HG03460 (cell line): ENCODE measurements around the gene GDNF.
"Not testable (repeated sequence)": the region's sequence is repeated elsewhere in the genome, so short reads cannot be mapped to it uniquely, and the experiment has no call there.

Source experiments
- ATAC-seq: cut with Tn5 transposase; IDR thresholded peaks from one replicate; pipeline ENCODE4 v1.9.1; 2021; ENCODE audit not compliant: unreplicated experiment

GDNF gene

DNA sequence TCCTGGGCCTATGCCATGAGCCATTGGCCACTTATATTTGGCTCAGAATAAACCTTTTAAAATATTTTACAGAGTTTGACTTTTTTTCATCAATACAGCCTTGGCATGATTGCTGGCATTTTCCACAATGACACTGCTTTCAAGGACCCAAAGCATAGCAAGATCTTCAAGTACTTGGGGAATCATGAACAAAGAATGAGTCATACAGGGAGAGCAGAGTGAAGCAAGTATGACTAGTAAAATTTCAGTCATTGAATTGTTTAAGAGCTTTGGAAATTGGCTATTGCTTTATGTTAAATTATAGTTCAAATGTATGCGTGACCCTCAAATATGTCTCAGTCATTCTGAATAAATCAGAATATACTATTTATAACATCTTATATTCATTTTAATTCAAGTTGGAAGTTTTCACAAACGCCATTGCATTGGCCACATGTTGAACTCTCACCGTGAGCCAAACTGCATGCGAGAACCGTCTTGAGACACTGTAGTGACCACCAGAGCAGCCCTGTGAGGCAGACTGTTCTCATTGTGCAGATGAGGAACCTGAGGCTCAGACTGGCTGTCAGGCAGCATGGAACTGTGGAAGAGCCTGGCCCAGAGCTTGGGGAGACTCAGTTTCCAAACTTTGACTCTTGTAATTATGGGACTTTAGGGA, 52.9 kb downstream of the GDNF start:
- ATAC-seq: no peak

- no peak for ATAC-seq
Measured at GRCh38 chr5:37786416-37786815, 53.4 kb downstream of the GDNF start.

GRCh38 chr5:37781409-37781808, 58.4 kb downstream of the GDNF start:
- ATAC-seq: not testable (repeated sequence)

DNA sequence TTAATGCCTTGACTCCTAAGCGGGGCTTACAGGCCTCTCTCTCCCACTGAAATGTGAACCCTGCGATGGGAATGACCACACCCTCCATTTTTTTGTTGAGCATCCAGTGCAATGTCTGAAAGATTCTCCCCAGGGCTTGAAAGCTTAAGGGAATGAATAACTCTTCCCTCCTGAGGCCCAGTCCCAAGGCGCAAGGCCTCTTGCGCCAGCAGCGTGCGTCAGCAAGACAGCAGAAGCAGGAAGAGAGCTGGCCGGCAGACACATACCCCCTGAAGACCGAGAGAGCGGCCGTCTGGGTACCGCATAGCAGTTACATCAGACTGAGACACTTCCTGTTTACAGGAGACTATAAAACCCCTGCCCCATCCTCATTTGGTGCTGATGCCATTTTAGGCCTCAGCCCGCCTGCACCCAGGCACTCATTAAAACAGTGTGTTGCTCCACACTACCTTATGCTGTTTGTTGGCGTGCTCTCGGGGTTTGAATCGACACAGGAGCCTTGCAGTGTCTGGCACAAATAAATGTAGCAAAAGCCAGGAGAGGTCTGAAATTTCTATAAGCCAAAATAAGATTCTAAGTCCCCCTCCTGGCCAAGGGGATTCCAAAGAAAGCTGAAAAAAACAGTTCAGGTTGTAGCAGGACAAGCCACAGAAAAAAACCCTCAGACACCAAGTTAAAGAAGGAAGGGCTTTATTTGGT, 62.3 kb downstream of the GDNF start:
- ATAC-seq: no peak

GRCh38 chr5:37776826-37777225, 63.0 kb downstream of the GDNF start:
- ATAC-seq: no peak

DNA sequence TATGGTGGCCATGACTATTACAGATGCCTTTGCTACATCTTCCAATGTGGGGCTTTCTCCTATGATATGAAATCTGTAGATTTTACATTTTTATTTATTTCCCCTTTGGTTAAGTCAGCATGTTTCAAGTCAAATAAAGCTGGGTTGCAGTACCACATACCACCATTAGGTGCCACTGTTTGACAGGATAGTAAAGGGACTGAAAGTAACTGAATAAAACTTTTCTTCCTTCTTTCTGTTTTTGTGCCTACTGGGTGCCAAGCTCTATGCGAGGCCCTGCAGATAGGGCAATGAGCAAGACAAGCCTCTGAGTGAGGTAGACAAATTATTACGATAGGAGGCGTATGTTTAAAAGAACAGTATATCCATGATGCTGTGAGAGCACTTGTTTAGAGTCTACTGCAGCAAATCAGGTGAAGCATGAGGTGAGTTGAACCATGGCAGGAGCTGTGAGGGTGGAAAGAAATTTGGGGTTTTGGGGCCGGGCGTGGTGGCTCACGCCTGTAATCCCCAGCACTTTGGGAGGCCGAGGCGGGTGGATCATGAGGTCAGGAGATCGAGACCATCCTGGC, 64.8 kb downstream of the GDNF start:
- no peak for ATAC-seq

GRCh38 chr5:37773809-37774208, 66.0 kb downstream of the GDNF start:
- no peak for ATAC-seq

- ATAC-seq: no peak
Measured at GRCh38 chr5:37772255-37772654, 67.6 kb downstream of the GDNF start.

DNA sequence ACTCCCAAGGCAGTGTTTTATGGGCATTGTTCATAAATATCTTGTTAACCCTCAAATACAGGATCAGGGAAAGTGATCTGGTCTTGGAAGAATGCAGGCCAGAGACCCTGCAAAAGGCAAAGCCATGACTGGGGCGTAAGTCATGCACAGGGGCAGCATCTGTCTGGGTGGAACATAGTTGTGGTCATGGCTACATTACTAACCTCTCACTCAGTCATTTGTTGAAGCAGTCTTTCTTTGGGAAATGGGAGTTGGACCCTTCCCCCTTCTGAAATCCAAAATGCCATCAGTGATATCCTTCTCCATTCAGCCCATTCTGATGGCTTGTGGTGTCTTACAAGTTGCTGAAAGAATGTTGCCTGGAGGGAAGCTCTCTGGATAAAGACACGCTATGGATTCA, 68.1 kb downstream of the GDNF start:
- ATAC-seq: no peak

DNA sequence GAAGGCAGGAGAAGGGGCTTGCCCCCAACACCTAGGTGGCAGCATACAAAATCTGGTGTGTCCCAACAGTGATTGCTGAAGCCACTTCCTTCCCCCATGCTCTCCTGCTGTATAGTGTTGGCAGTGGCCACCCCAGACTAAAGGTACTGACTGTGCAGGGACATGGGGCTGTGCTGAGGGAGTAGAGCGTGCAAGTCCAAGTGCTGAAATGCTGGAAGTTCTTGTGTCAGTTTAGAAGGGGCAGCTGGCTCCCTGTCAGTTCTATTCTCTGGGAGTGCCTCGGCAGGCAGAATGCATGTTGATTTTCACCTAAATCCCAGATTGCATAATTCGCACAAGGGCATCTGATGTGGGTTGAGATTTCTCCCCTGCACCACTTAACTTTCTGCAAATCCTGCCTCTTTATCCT, 68.6 kb downstream of the GDNF start:
- no peak for ATAC-seq

DNA sequence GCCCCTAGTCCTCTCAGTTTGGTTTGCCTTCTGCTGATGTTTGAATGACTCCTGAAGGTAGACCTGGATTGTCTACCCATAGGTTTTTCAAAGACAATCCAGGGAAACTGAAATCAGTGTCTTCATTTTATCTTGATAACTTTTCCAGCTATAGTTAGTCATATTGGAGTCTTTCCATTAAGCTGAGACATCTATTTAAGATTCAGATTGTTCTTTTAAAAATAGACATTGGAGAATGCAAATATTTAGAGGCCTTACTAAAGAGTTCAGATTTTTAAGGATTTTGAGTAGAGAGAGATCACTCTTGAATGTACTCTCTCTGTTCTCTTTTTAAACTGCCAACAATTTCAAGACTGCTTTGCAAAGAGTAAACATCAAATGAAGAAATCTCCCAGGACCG, 69.1 kb downstream of the GDNF start:
- ATAC-seq: no peak

DNA sequence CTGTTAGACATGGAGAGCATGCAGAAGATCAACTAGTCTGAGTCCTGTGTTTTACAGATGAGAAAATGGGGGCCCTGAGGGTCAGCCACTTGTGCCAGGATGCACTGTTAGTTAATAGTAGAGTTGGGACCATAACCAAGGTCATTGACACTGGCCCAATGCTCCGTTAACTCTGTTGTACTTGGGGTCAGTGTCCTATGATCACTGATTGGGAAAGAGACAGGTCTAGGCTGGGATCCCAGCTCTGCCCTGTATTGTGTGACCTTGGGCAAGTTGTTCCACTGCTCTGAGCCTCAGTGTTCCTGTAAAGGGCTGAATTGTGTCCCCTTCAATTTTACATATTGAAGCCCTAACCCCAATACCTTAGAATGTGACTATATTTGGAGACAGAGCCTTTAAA, 70.0 kb downstream of the GDNF start:
- no peak for ATAC-seq

DNA sequence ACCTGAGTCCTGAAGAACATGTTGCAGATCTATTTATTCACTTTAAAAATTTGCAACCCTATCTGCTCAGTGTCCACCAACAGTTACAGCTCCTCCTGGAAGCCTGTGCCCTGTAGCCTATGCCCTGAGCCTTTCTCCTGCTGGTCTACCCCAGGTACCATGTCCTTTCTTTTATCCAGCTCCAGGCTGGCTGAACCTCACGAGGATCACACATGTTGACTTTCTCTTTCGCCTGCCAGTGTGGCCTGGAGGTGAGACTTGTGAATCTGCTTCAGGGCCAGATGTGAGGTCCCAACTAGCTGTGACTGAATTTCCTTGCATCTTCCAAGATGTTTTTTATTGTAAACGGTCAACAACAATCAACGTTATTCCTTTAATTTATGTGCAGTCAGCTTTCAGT, 70.7 kb downstream of the GDNF start:
- ATAC-seq: no peak

DNA sequence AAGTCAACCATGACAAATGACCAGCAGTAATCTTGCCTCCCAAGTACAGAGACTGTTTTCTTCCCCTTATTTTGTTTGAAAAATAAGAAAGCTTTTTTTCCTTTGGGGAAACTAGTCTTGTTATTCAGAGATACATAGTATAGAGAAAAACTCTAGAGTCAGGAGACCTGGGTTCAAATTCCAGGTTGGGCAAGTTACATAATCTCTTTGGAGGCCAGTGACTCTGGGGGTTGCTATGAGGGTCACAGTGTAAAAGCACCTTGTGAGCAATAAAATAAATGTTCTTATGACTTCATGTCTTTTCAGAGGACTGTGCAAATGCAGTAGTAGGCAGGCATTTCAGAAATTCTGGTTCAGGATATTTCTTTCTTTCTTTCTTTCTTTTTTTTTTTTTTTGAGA, 71.5 kb downstream of the GDNF start:
- ATAC-seq: no peak

GRCh38 chr5:37767961-37768360, 71.9 kb downstream of the GDNF start:
- no peak for ATAC-seq

- no peak for ATAC-seq
Measured at GRCh38 chr5:37767251-37767650, 72.6 kb downstream of the GDNF start.
